GM12872 (cell line): ENCODE data around the gene RASA4.
"Not testable (repeated sequence)": the region's sequence is repeated elsewhere in the genome, so short reads cannot be mapped to it uniquely, and the experiment has no call there.

Experiments used
- CTCF ChIP-seq: IDR thresholded peaks from 3 replicates; pipeline ENCODE4 v1.5.1; 2011; ENCODE audit warnings: low read depth, mild to moderate bottlenecking, low read length, moderate library complexity; ENCODE audit not compliant: insufficient read depth

Gene RASA4

DNA sequence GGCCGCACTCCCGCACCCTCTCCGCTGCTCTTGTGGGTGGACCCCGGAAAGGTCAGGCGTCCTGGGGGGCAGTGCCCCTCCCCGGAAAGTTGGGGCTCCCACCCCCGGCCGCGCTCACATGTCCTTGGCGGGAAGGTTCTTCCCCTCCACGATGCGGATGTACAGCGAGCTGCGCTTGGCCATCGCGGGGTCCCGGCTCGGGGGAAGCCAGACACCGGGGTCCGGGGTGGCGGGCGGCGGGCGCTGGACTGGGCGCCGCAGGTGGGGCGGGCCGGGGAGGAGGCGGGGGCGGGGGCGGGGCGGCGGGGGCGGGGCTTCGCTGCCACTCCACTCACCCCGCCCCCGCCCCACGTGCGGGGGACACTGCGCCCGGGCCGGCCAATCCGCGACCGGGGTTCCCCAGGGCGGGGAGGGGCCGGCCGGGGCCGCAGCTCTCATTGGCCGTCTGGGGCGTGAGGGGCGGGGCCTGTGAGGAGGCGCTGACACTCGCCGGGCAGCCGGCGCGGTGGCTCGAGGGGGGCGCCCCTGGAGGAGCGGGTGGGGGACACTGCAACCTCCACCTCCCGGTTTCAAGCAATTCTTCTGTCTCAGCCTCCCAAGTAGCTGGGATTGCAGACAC is at the start of gene RASA4:
Gene RASA4, minus strand, starts transcription at position 250 of the 619 bp plus-strand sequence. Its CDS starts 67 bp downstream, at position 183.
- TF ChIP-seq CTCF: not testable (repeated sequence)

GRCh38 chr7:102649924-102650323 is 33.4 kb upstream of the RASA4 start, which contains the start of gene SPDYE2B:
Gene SPDYE2B (plus strand): TSS chr7:102650319. CDS start chr7:102652349, 2,030 bp downstream.
- not testable (repeated sequence) for TF ChIP-seq CTCF

- TF ChIP-seq CTCF: not testable (repeated sequence)
These were observed 26.1 kb upstream of the RASA4 start, which contains the start of gene UPK3BL1 for GRCh38 chr7:102642691-102643090. Gene UPK3BL1 (minus strand): TSS chr7:102642791. CDS start chr7:102642741, 50 bp downstream.

DNA sequence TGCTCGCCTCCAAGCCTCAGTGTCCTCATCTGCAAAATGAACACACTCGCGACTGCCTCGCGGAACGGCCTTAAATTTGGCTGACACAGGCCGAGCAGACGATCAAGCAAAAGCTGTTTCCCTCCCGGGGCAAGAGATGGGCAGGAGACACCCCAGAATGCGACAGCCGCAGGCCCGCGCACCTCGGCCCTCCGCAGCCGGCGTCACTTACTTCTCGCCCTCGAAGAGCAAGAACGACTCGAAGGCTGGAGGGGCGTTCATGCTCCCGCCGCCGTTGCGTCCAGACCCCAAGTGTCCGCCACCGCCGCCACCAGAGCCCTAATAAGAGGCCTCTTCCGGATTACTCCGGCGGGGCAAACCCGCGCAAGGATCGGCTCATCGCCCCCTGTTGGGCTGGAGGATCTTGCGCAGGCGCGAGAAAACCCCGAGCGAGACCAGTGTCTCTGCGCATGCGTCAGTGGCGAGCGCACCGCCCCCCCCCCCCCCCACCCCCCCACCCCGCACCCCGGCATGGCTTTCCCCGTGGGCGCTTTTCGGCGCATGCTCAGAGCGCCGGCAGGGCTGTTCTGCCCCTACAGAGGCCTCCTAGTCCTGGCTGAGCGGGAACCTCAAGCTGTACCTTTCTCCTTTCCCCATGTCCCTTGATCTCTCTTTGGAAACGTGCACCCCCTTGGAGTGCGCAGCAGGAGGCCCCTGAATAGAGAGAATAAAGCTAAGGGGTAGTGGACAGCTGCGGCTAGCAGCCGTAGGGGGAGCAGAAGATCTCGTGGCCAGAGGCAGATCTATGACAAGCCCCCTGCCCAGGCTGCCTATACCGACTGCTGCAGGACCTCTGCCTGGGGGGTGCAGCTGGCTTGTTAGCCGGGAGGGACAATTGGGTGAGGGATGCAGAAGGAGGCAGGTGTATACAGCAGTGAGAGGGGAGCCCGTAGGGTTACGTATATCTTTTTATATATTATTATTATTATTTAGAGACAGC is 44.0 kb downstream of the RASA4 start, which contains the start of gene POLR2J3:
Gene POLR2J3, minus strand, starts transcription at position 323 of the 979 bp plus-strand sequence. Its CDS starts 62 bp downstream, at position 261.
- TF ChIP-seq CTCF: peak; percentile 66

- not testable (repeated sequence) for TF ChIP-seq CTCF
These were observed 65.6 kb downstream of the RASA4 start, which contains the start of gene SPDYE2 for GRCh38 chr7:102550808-102551422. Gene SPDYE2 (plus strand): TSS chr7:102551226. CDS start chr7:102553256, 2,030 bp downstream.

DNA sequence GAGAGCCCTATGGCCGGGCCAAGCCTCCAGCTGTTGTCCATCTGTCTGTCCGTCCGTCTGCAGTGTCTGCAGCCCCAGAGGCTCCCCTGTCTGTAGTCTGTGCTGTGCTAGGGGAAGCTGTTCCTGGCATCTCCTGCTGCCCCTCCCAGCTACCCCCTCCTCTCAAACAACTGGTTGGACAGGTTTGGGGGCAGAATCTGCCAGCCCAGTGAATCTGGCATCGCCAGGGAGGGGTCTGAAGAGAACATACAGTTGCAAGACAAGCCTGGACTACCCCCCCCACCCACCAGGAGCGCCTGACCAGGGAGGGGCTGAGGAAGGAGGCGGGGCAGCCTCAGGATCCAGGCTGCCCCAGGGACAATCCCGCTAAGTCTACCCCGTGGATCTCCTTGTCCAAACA is 73.0 kb downstream of the RASA4 start, which contains the start of gene UPK3BL2:
Gene UPK3BL2, minus strand, starts transcription at position 101 of the 400 bp plus-strand sequence. Its CDS starts 60 bp downstream, at position 41.
- not testable (repeated sequence) for TF ChIP-seq CTCF
